Brain microvascular endothelial cell (primary cell): Measurements from ENCODE around the gene TTPAL.
"Not testable (repeated sequence)": the region's sequence is repeated elsewhere in the genome, so short reads cannot be mapped to it uniquely, and the experiment has no call there.

Source experiments
- DNase-seq: peaks from one replicate; pipeline ENCODE4 v3.0.0-alpha.2; 2020
- H3K27ac ChIP-seq: fragments of 250-450 bp; sonication (Bioruptor Pico); 2 replicates; pipeline ENCODE4 v1.5.1; 2020; ENCODE audit warnings: mild to moderate bottlenecking, moderate library complexity
- H3K27me3 ChIP-seq: fragments of 250-450 bp; sonication (Bioruptor Pico); replicated peaks from 2 replicates; pipeline ENCODE4 v1.5.1; 2020; ENCODE audit warnings: mild to moderate bottlenecking
- H3K36me3 ChIP-seq: fragments of 250-450 bp; sonication (Bioruptor Pico); replicated peaks from 2 replicates; pipeline ENCODE4 v1.5.1; 2020; ENCODE audit warnings: mild to moderate bottlenecking
- H3K4me3 ChIP-seq: 2 replicates; pipeline ENCODE4 v1.5.1; 2011; ENCODE audit warnings: low read depth, mild to moderate bottlenecking, control low read depth, low read length, moderate library complexity
- CTCF ChIP-seq: IDR thresholded peaks from 2 replicates; pipeline ENCODE4 v1.5.1; 2011; ENCODE audit warnings: low read depth, mild to moderate bottlenecking, moderate library complexity, low read length, control low read depth, inconsistent platforms; ENCODE audit errors: missing control alignments
- in situ Hi-C: cut with HindIII; loops from 2 replicates; pipeline ENCODE4 v1.10.0; 2017; ENCODE audit warnings: low sequenced_read_pairs, low pct_ligation_motif_present

TTPAL gene

GRCh38 chr20:44468044-44468782 lies 7.5 kb upstream of the TTPAL start:
- Histone ChIP-seq H3K36me3 (no peaks in the 10 kb centered on the region), H3K27ac (no peak overlapping the region), H3K27me3 (no peaks in the 10 kb centered on the region), H3K4me3 (no peak overlapping the region)
- in situ Hi-C loops: no loop called here
- TF ChIP-seq CTCF: no peak
- DNase-seq: no peak

GRCh38 chr20:44470327-44470726 lies 5.3 kb upstream of the TTPAL start:
- no peak for TF ChIP-seq CTCF
- Histone ChIP-seq H3K36me3 (no peaks in the 10 kb centered on the region), H3K27ac (no peak overlapping the region), H3K27me3 (no peaks in the 10 kb centered on the region), H3K4me3 (no peak overlapping the region)
- in situ Hi-C loops: no loop called here
- no peak for DNase-seq

- in situ Hi-C loops: no loop called here
- H3K36me3 ChIP-seq: no peaks in the 10 kb centered on the region
- H3K27me3 ChIP-seq: no peaks in the 10 kb centered on the region
- no peak overlapping the region for H3K4me3 ChIP-seq
- TF ChIP-seq CTCF: peak; percentile 61
- H3K27ac ChIP-seq: no peak overlapping the region
- no peak for DNase-seq
These were observed 4.2 kb upstream of the TTPAL start for GRCh38 chr20:44471481-44471882.

GRCh38 chr20:44472283-44472682 lies 3.4 kb upstream of the TTPAL start:
- DNase-seq, H3K27ac ChIP-seq, in situ Hi-C loops: not testable (repeated sequence)

GRCh38 chr20:44475372-44475693 lies 341 bp upstream of the TTPAL start:
- in situ Hi-C loops: no loop called here

More at GRCh38 chr20:44472283-44472682, 3.4 kb upstream of the TTPAL start:
- H3K4me3 ChIP-seq, H3K36me3 ChIP-seq, H3K27me3 ChIP-seq: not testable (repeated sequence)

GRCh38 chr20:44477151-44477550 lies 1.5 kb downstream of the TTPAL start:
- DNase-seq: no peak
- in situ Hi-C loops: no loop called here
- H3K27me3 ChIP-seq: no peaks in the 10 kb centered on the region
- no peak overlapping the region for H3K27ac ChIP-seq
- TF ChIP-seq CTCF: no peak
- peaks cover 17% of the 10 kb centered on the region for H3K36me3 ChIP-seq
- no peak overlapping the region for H3K4me3 ChIP-seq

More at GRCh38 chr20:44475372-44475693, 341 bp upstream of the TTPAL start:
- no peak for TF ChIP-seq CTCF
- DNase-seq: no peak
- peak overlapping the region; percentile 86 for H3K27ac ChIP-seq
- H3K27me3 ChIP-seq: no peaks in the 10 kb centered on the region
- H3K36me3 ChIP-seq: peaks cover 3% of the 10 kb centered on the region
- peak overlapping the region; percentile 88 for H3K4me3 ChIP-seq
